GM12878 (cell line): ENCODE measurements around the gene KLF12.

ENCODE experiments used
- ATF2 ChIP-seq: IDR thresholded peaks from 2 replicates; pipeline ENCODE4 v1.6.1; 2012; ENCODE audit warnings: low read length, inconsistent platforms
- CEBPB ChIP-seq, 2 experiments: fragments of 150-350 bp in 1 of 2; IDR thresholded peaks; 2 replicates each; pipeline ENCODE4 v1.6.1; 2012 to 2014; ENCODE audit warnings: low read depth in 2 of 2, low read length in 2 of 2, borderline replicate concordance in 1 of 2, inconsistent platforms in 1 of 2
- EP300 ChIP-seq, 2 experiments: fragments of 150-350 bp in 1 of 2; IDR thresholded peaks; 2 replicates each; pipeline ENCODE4 v1.6.1; 2011 to 2012; ENCODE audit warnings: low read depth in 2 of 2, low read length in 2 of 2, borderline replicate concordance in 1 of 2, improper control_type of control experiment in 1 of 2, inconsistent platforms in 1 of 2; ENCODE audit not compliant: control insufficient read depth in 1 of 2
- FOXK2 ChIP-seq: fragments of 450-650 bp; IDR thresholded peaks from 2 replicates; pipeline ENCODE4 v1.6.1; 2017; ENCODE audit warnings: mild to moderate bottlenecking, moderate library complexity
- HCFC1 ChIP-seq: fragments of 150-350 bp; IDR thresholded peaks from 2 replicates; pipeline ENCODE4 v1.6.1; 2014; ENCODE audit warnings: low read length
- RAD21 ChIP-seq: IDR thresholded peaks from 2 replicates; pipeline ENCODE4 v1.6.1; 2011; ENCODE audit warnings: mild to moderate bottlenecking, low read depth, low read length, moderate library complexity; ENCODE audit not compliant: insufficient read depth
- TCF12 ChIP-seq: IDR thresholded peaks from 2 replicates; pipeline ENCODE4 v1.6.1; 2011; ENCODE audit warnings: low read depth, mild to moderate bottlenecking, low read length
- TF ChIP-seq, protein P1 (sequence below), 3 experiments: IDR thresholded peaks in 2 of 3; conservative IDR thresholded peaks in 1 of 3; 2 replicates each; pipeline ENCODE4 v1.5.1; 2011; ENCODE audit warnings: low read depth in 3 of 3, low read length in 3 of 3, mild to moderate bottlenecking in 3 of 3, control low read depth in 2 of 3, moderate library complexity in 2 of 3, inconsistent platforms in 1 of 3, mixed read lengths in 1 of 3; ENCODE audit not compliant: control insufficient read depth in 2 of 3, insufficient read depth in 1 of 3; ENCODE audit errors: extremely low read depth in 1 of 3

DNA sequence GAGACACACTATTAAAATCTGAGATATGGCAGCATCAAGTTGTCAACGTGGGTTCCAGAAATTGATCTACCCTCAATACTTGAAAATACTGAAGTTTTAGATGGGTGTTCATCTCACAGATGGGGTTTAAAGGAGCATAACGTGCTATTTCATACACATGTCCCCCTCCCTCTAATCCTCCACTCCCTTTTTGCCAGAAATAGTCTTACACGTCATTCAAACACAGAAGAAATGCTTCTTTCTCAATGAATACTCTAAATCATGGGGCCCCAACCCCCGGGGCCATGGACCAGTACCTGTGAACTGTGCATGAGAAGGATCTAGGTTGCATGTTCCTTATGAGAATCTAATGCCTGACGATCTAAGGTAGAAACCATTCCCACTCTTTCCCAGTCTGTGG is 19.6 kb downstream of the KLF12 start:
- TF ChIP-seq EP300 (IDR thresholded peaks at IDR 0.05; ENCODE audit: borderline replicate concordance in 1 of 2, control insufficient read depth in 1 of 2, low read depth in 2 of 2, low read length in 2 of 2), result no peak
- TF ChIP-seq RAD21, result no peak
- TF ChIP-seq, protein P1, sequence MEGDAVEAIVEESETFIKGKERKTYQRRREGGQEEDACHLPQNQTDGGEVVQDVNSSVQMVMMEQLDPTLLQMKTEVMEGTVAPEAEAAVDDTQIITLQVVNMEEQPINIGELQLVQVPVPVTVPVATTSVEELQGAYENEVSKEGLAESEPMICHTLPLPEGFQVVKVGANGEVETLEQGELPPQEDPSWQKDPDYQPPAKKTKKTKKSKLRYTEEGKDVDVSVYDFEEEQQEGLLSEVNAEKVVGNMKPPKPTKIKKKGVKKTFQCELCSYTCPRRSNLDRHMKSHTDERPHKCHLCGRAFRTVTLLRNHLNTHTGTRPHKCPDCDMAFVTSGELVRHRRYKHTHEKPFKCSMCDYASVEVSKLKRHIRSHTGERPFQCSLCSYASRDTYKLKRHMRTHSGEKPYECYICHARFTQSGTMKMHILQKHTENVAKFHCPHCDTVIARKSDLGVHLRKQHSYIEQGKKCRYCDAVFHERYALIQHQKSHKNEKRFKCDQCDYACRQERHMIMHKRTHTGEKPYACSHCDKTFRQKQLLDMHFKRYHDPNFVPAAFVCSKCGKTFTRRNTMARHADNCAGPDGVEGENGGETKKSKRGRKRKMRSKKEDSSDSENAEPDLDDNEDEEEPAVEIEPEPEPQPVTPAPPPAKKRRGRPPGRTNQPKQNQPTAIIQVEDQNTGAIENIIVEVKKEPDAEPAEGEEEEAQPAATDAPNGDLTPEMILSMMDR (IDR thresholded peaks at IDR 0.05 in 2 of 3, conservative IDR thresholded peaks at IDR 0.05 in 1 of 3; ENCODE audit: control insufficient read depth in 2 of 3, extremely low read depth in 1 of 3, insufficient read depth in 1 of 3, low read depth in 3 of 3, low read length in 3 of 3), result no peak
- no peak for TF ChIP-seq CEBPB (IDR thresholded peaks at IDR 0.05; ENCODE audit: borderline replicate concordance in 1 of 2, low read depth in 2 of 2, low read length in 2 of 2)
- TF ChIP-seq TCF12, result no peak
- no peak for TF ChIP-seq HCFC1
- TF ChIP-seq ATF2, result no peak
- no peak for TF ChIP-seq FOXK2
